SH-SY5Y (cell line): ENCODE data around the gene EEF1AKMT4.

Experiments used
- GATA2 ChIP-seq: IDR thresholded peaks from 2 replicates; pipeline ENCODE4 v1.6.1; 2011; ENCODE audit warnings: mild to moderate bottlenecking, low read depth, low read length
- GATA3 ChIP-seq: IDR thresholded peaks from 2 replicates; pipeline ENCODE4 v1.6.1; 2011; ENCODE audit warnings: low read depth, mild to moderate bottlenecking, low read length, moderate library complexity

EEF1AKMT4 gene

GRCh38 chr3:184230603-184231528 lies 18.6 kb upstream of the EEF1AKMT4 start:
- TF ChIP-seq GATA2 (no peak), GATA3 (no peak)

GRCh38 chr3:184231671-184232070 lies 17.8 kb upstream of the EEF1AKMT4 start:
- TF ChIP-seq GATA2 (no peak), GATA3 (no peak)

- no peak for TF ChIP-seq GATA2
- no peak for TF ChIP-seq GATA3
These were observed 16.2 kb upstream of the EEF1AKMT4 start for GRCh38 chr3:184233127-184233843.

- TF ChIP-seq GATA2 (no peak), GATA3 (no peak)
These were observed 15.2 kb upstream of the EEF1AKMT4 start for GRCh38 chr3:184234224-184234623.

GRCh38 chr3:184234671-184235380 lies 14.6 kb upstream of the EEF1AKMT4 start:
- TF ChIP-seq GATA2 (no peak), GATA3 (no peak)

GRCh38 chr3:184235381-184236032 lies 14.0 kb upstream of the EEF1AKMT4 start:
- TF ChIP-seq GATA3 (no peak), GATA2 (no peak)

- TF ChIP-seq GATA2 = no peak
- TF ChIP-seq GATA3 = no peak
These were observed 13.4 kb upstream of the EEF1AKMT4 start for GRCh38 chr3:184236033-184236410.

- no peak for TF ChIP-seq GATA3
- no peak for TF ChIP-seq GATA2
These were observed 12.8 kb upstream of the EEF1AKMT4 start for GRCh38 chr3:184236636-184237035.

- no peak for TF ChIP-seq GATA3
- TF ChIP-seq GATA2 = no peak
These were observed 12.3 kb upstream of the EEF1AKMT4 start for GRCh38 chr3:184237211-184237610.

GRCh38 chr3:184237807-184238206 lies 11.7 kb upstream of the EEF1AKMT4 start:
- TF ChIP-seq GATA3 (no peak), GATA2 (no peak)

- TF ChIP-seq GATA2 (no peak), GATA3 (no peak)
These were observed 11.1 kb upstream of the EEF1AKMT4 start for GRCh38 chr3:184238246-184238818.

- TF ChIP-seq GATA2 = no peak
- TF ChIP-seq GATA3 = no peak
These were observed 10.3 kb upstream of the EEF1AKMT4 start for GRCh38 chr3:184239221-184239620.

- TF ChIP-seq GATA3 (no peak), GATA2 (no peak)
These were observed 9.8 kb upstream of the EEF1AKMT4 start for GRCh38 chr3:184239708-184240107.
